ENCODE results near the gene MFAP2. TPM values are rescaled to one million over a fixed set of nuclear protein-coding genes. Genes with fewer than 3 reads are reported as not detected.
A peak's percentile ranks its signal among the peaks of the same experiment; 100 is the strongest.

The MFAP2 gene
- polyA plus RNA-seq, 4 donors = 170 to 278 (median 216) TPM

- no peak for DNase-seq (ENCODE audit: low read depth in 4 of 4, low spot score in 3 of 4)
Observed at GRCh38 chr1:16981269-16981849, 939 bp upstream of the MFAP2 start.

DNA sequence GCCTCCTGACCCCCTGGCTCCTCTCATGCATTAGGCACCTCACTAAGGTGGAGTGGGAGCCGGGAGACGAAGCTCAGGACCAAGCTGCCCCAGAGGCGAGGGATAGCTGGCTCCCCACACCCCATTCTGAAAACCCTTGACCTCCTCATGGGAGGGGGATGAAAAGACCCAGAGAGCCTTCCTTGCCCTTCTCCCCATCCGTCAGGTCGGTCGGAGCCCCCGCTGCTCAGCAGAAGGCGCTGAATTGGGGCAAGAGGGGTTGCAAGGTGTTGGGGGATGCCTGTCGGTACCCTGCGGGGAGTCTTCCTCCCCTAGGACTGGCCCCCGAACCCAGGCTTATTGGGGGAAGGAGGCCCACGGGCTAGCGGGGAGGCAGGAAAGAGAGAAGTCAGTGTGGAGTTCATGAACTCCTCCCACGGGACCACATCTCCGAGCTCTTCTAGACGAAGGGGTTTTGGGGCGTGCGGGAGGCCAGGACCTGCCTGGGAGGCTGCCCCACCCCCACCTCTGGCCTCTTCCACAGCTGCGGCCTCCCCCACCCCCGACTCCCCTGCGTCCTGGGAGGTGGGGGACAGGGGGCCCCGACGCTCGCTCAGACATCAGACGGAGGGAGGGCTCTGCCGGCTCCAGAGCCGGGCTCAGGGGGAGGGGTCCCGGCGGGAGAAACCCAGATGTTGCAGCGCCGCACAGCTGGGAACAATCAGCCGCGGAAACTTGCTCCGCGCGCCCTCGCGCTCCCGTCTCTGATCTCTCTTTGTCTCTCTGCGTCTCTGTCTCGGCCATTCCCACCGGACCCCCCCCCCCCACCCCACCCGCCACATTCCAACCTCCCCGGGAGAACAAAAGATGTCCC lies 719 bp downstream of the MFAP2 start:
- DNase-seq (ENCODE audit: low read depth in 4 of 4, low spot score in 3 of 4) = peak in 1 of 4 donors; percentile 60

DNA sequence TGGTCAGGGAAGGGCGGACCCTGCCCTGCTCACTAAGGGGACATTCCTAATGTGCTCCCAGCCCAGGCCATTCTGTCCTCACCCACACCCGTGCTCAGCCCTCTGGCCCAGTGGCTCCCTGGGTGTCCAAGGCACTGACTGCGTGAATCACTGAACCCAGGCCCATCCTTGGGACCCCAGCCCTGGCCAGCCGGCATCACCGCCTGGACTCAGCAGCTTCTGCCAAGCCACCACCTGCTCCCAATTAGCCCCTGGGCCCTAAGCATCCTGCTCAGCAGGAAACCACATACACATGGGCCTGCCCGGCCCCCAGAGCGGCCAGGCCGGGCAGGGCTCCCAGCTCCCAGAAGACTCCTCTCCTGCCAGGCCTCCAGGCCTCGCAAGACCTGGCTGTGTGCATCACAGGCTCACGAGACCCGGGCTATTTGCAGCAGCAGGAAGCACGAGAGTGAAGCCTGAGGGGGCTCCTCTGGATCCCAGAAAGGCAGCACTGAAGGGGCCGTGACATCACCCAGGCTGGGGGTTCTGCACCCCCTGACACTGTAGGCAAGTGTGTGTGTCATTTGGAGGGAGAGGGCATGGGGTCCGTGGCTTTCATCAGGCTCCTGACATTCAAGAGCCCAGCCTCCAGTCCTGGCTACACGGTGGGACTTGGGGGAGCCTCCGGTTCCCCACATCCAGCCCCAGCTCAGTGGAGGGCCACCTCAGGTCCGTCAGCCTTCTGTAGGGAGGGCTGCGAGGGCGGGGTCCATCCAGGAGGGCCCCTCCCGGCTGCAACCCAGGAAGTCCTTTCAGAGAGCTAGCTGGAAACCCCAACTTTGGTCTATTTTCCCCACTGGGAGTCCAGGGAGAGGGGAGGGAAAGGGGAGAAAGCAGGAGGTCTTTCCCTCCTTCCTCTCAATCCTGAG lies 1.6 kb downstream of the MFAP2 start:
- no peak for DNase-seq (ENCODE audit: low read depth in 4 of 4, low spot score in 3 of 4)

GRCh38 chr1:16978139-16978538 lies 2.3 kb downstream of the MFAP2 start:
- no peak for DNase-seq (ENCODE audit: low read depth in 4 of 4, low spot score in 3 of 4)

- DNase-seq (ENCODE audit: low read depth in 4 of 4, low spot score in 3 of 4) = no peak
Observed at GRCh38 chr1:16977377-16977776, 3.0 kb downstream of the MFAP2 start.

DNA sequence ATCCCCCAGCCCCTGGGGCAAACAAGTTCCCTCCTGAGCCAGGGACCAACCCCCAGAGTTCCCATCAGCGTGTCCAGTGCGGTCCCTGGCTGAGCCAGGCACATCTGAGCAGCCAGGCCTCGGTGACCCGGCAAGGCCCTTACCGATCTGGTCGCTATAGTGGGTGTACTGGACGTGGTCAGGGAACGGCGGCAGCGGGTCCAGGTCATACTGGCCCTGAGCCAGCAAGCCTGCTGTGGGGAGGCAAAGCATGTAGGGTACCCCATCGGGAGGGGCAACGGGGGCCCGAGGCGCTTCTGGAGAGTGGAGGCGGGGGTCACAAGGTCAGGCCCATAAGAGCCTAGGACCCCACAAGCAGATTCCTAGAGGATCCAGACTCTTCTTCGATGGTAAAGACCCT lies 3.5 kb downstream of the MFAP2 start:
- no peak for DNase-seq (ENCODE audit: low read depth in 4 of 4, low spot score in 3 of 4)

DNA sequence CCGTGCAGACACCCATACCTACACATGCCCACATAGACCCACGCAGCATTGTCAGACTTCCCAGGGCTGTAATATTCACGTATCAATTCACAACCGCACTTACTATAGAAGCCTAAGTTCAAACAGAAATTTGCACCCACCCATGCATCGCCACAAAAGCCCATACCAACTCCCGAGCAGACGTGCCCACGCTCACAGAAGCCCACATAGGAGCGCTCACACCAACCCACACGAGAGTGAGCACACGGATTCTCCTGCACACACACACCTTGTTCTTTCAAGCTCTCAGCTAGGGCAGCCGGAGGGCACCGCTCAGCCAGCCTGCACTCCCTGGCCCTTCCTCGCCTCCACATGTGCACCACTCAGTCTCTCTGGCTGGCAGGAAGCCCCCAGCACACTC lies 4.6 kb downstream of the MFAP2 start:
- DNase-seq (ENCODE audit: low read depth in 4 of 4, low spot score in 3 of 4) = no peak

DNA sequence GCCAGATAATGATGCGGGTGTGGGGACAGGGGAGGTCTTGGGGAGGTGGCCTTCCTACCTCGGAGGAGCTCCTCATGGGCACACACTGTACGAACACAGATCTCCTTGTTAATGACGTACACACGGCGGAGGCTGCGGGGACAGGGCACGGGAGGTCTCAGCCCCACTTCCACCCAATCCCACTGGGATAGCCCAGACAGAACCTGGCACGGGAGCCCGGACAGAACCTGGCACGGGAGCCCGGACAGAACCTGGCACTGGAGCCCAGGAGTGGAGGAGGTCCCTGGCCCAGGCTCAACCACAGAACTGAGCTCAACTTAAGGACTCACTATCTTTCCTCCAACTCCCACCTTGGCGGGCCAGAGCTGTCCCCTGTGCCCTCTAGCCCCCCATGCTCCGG lies 5.2 kb downstream of the MFAP2 start:
- DNase-seq (ENCODE audit: low read depth in 4 of 4, low spot score in 3 of 4) = no peak

DNA sequence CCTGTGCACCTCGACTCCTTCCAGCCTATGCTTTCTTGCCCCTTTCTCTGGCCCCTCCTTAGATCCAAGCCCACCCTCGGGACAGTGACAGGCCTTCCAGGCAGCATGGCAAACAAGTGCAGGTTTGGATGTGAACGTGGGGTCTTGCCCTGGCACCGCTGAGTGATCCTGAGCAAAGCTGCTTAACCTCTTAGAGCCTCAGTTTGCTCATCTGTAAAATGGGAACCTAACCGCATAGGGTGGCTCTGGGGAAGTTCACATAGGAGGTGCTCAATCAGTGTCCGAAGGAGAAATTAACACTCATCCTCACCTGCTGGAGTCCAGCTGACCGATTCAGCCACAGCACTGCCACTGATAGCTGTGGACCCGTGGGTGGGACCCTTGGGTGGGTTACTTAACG lies 7.2 kb downstream of the MFAP2 start:
- no peak for DNase-seq (ENCODE audit: low read depth in 4 of 4, low spot score in 3 of 4)

- no peak for DNase-seq (ENCODE audit: low read depth in 4 of 4, low spot score in 3 of 4)
Observed at GRCh38 chr1:16972189-16972895, 8.1 kb downstream of the MFAP2 start.

DNA sequence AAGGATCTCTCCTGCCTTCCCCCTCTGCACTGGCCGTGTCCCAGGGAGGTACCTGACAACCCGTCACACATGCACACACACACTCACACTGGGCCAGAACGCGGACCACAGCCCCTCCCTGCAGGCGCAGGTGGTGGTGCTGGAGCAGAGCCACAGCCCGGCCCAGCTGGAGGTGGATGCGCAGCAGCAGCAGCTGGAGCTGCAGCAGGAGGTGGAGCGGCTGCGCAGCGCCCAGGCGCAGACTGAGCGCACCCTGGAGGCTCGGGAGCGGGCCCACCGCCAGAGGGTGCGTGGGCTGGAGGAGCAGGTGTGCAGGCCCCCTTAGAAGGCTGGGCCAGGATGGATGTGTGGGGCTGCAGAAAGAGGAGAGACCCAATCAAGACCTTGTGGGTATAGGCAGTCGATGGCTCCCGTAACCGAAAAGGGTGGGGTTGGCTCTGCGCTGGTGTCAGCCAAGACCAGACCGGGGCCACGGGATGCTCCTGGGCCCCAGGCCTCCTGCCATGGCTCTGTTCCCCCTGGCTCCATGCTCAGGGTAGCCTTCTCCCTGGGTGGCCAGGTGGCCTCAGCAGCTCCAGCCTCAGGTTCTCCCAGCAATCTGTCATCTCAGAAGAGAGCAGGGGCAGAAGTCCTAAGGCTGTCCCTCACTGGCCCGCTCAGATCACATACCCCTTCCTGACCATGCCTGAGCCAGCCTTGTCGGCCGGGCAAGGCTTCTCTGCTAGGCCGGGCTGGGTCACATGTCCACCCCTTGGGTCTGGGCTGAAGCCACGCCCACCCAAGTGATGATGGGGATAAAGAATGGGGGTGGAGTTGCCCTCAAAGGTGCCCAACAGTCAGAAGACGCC lies 8.9 kb downstream of the MFAP2 start:
- DNase-seq (ENCODE audit: low read depth in 4 of 4, low spot score in 3 of 4) = no peak

GRCh38 chr1:16970132-16970910 lies 10.1 kb downstream of the MFAP2 start:
- no peak for DNase-seq (ENCODE audit: low read depth in 4 of 4, low spot score in 3 of 4)

GRCh38 chr1:16969651-16970050 lies 10.8 kb downstream of the MFAP2 start:
- DNase-seq (ENCODE audit: low read depth in 4 of 4, low spot score in 3 of 4) = no peak

GRCh38 chr1:16969057-16969611 lies 11.3 kb downstream of the MFAP2 start:
- DNase-seq (ENCODE audit: low read depth in 4 of 4, low spot score in 3 of 4) = no peak

GRCh38 chr1:16968372-16968771 lies 12.0 kb downstream of the MFAP2 start:
- no peak for DNase-seq (ENCODE audit: low read depth in 4 of 4, low spot score in 3 of 4)

DNA sequence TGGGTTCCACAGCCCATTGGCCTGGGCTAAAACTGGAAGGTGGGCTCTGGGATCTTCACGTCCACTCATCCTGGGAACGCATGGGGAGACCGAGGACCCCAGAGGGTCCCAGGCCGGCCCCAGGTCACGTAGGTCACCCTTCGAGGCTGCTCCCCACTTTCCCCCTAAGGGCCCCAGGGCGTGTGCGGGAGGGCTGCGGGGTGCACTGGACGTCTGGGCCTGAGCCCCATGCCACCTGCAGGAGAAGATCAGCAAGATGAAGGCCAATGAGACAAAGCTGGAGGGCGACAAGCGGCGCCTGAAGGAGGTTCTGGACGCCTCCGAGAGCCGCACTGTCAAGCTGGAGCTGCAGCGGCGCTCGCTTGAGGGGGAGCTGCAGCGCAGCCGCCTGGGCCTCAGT lies 12.5 kb downstream of the MFAP2 start:
- no peak for DNase-seq (ENCODE audit: low read depth in 4 of 4, low spot score in 3 of 4)

DNA sequence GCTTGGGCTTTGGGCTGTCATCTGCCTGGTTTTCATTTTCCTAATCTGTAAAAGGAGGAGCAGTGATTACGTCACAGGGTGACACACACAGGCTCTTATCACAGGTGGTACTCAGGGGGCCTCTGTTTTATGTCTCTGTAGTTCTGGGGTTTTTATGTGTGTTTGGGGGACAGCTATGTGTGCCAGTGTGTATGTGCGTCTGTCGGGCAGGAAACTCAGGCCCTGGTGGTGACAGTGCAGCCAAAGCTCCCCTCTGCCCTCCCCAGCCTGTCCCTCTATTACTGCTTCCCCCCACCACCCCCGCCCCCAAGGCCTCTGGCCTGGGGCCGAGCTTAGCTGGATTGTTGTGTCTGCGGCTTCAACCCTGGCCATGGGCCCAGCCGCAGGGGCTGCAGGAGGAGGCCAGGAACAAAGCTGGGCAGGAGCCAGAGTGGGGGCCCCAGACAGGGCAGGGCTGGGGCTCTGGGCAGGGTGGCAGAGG lies 13.3 kb downstream of the MFAP2 start:
- no peak for DNase-seq (ENCODE audit: low read depth in 4 of 4, low spot score in 3 of 4)

DNA sequence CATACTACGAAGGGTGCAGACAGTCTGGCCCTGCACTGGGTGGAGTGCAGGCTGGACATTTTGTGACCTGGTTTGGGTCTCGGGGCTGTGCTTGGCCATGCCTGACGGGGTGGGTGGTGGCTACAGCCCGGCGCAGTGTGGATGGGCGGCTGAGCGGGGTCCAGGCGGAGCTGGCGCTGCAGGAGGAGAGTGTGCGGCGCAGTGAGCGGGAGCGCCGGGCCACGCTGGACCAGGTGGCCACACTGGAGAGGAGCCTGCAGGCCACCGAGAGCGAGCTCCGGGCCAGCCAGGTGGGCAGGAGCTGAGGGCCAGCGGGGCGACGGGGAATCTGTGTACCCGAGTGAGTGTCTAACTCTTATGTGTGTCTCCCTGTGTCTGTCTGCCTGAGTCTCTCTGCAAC lies 14.1 kb downstream of the MFAP2 start:
- no peak for DNase-seq (ENCODE audit: low read depth in 4 of 4, low spot score in 3 of 4)
